Measurements from ENCODE around the gene RAPGEF1.

- TF ChIP-seq, protein P1, sequence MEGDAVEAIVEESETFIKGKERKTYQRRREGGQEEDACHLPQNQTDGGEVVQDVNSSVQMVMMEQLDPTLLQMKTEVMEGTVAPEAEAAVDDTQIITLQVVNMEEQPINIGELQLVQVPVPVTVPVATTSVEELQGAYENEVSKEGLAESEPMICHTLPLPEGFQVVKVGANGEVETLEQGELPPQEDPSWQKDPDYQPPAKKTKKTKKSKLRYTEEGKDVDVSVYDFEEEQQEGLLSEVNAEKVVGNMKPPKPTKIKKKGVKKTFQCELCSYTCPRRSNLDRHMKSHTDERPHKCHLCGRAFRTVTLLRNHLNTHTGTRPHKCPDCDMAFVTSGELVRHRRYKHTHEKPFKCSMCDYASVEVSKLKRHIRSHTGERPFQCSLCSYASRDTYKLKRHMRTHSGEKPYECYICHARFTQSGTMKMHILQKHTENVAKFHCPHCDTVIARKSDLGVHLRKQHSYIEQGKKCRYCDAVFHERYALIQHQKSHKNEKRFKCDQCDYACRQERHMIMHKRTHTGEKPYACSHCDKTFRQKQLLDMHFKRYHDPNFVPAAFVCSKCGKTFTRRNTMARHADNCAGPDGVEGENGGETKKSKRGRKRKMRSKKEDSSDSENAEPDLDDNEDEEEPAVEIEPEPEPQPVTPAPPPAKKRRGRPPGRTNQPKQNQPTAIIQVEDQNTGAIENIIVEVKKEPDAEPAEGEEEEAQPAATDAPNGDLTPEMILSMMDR (IDR thresholded peaks at IDR 0.05), result peak in 1 of 3 donors; percentile 9
- TF ChIP-seq POLR2A (IDR thresholded peaks at IDR 0.05), result no peak
- no peak for TF ChIP-seq EP300 (IDR thresholded peaks at IDR 0.05)
Observed at GRCh38 chr9:131697097-131697496, 42.8 kb downstream of the RAPGEF1 start.

Measured in ovary (tissue), 3 donors.